ENCODE measurements around the gene CREB5.

The CREB5 gene

GRCh38 chr7:28647076-28647421 lies 234.7 kb downstream of the CREB5 start:
- no peak for TF ChIP-seq ZNF8 (CRISPR knock-in tag; IDR thresholded peaks at IDR 0.05)
- no peak for TF ChIP-seq TOX (CRISPR knock-in tag; IDR thresholded peaks at IDR 0.05; ENCODE audit: borderline replicate concordance)
- ATAC-seq, result no peak

GRCh38 chr7:28649189-28649588 lies 236.9 kb downstream of the CREB5 start:
- TF ChIP-seq ZFP30 (CRISPR knock-in tag; IDR thresholded peaks at IDR 0.05) (no peak), CSRNP3 (CRISPR knock-in tag; IDR thresholded peaks at IDR 0.05) (no peak), PATZ1 (CRISPR knock-in tag; IDR thresholded peaks at IDR 0.05; ENCODE audit: borderline replicate concordance) (no peak), ZNF8 (CRISPR knock-in tag; IDR thresholded peaks at IDR 0.05) (no peak), ZFP3 (CRISPR knock-in tag; IDR thresholded peaks at IDR 0.05) (no peak), RARB (CRISPR knock-in tag; IDR thresholded peaks at IDR 0.05) (no peak), ZC3H10 (CRISPR knock-in tag; IDR thresholded peaks at IDR 0.05) (no peak), CSDC2 (CRISPR knock-in tag; IDR thresholded peaks at IDR 0.05) (no peak), ZNF70 (CRISPR knock-in tag; IDR thresholded peaks at IDR 0.05) (no peak), ISL1 (CRISPR knock-in tag; IDR thresholded peaks at IDR 0.05) (no peak), TOX (CRISPR knock-in tag; IDR thresholded peaks at IDR 0.05; ENCODE audit: borderline replicate concordance) (no peak), BACH2 (CRISPR knock-in tag; IDR thresholded peaks at IDR 0.05; ENCODE audit: borderline replicate concordance) (no peak), GLIS3 (CRISPR knock-in tag; IDR thresholded peaks at IDR 0.05) (no peak), TCF4 (CRISPR knock-in tag; IDR thresholded peaks at IDR 0.05; ENCODE audit: borderline replicate concordance) (no peak), ESRRG (CRISPR knock-in tag; IDR thresholded peaks at IDR 0.05) (no peak), ZNF565 (CRISPR knock-in tag; conservative IDR thresholded peaks at IDR 0.05; ENCODE audit: low read depth) (no peak), SNAI2 (CRISPR knock-in tag; IDR thresholded peaks at IDR 0.05) (no peak), ARNTL (CRISPR knock-in tag; IDR thresholded peaks at IDR 0.05; ENCODE audit: borderline replicate concordance, low read depth) (no peak)
- TF ChIP-seq, protein P1, sequence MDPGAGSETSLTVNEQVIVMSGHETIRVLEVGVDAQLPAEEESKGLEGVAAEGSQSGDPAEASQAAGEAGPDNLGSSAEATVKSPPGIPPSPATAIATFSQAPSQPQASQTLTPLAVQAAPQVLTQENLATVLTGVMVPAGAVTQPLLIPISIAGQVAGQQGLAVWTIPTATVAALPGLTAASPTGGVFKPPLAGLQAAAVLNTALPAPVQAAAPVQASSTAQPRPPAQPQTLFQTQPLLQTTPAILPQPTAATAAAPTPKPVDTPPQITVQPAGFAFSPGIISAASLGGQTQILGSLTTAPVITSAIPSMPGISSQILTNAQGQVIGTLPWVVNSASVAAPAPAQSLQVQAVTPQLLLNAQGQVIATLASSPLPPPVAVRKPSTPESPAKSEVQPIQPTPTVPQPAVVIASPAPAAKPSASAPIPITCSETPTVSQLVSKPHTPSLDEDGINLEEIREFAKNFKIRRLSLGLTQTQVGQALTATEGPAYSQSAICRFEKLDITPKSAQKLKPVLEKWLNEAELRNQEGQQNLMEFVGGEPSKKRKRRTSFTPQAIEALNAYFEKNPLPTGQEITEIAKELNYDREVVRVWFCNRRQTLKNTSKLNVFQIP (CRISPR knock-in tag; IDR thresholded peaks at IDR 0.05; ENCODE audit: borderline replicate concordance, low read depth), result no peak
- no peak for ATAC-seq

DNA sequence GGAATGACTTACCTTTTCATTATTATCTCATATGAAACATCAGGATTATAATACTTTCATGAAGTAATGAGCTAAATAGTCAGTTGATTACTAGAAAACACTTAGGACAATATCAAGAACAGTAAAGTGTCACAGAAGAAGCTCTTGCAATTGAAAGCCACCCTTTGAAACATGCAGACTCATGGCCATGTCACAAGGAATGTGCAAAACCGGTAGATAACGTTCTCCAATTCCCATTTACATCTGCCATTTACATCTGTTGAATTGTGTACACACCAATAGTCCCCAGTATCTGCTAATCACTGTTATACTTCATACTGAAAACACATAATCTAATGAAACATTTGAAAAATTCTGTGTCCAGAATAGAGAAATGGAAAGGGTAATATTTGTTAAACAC lies 237.5 kb downstream of the CREB5 start:
- ATAC-seq, result no peak
- TF ChIP-seq PPARA (CRISPR knock-in tag; IDR thresholded peaks at IDR 0.05; ENCODE audit: borderline replicate concordance), result no peak
- TF ChIP-seq CREB5 (CRISPR knock-in tag; IDR thresholded peaks at IDR 0.05; ENCODE audit: low read depth), result no peak
- no peak for TF ChIP-seq ISL1 (CRISPR knock-in tag; IDR thresholded peaks at IDR 0.05)
- TF ChIP-seq BACH2 (CRISPR knock-in tag; IDR thresholded peaks at IDR 0.05; ENCODE audit: borderline replicate concordance), result no peak
- no peak for TF ChIP-seq TOX (CRISPR knock-in tag; IDR thresholded peaks at IDR 0.05; ENCODE audit: borderline replicate concordance)
- TF ChIP-seq CSDC2 (CRISPR knock-in tag; IDR thresholded peaks at IDR 0.05), result no peak
- no peak for TF ChIP-seq ESRRG (CRISPR knock-in tag; IDR thresholded peaks at IDR 0.05)
- no peak for TF ChIP-seq CSRNP3 (CRISPR knock-in tag; IDR thresholded peaks at IDR 0.05)
- TF ChIP-seq GLIS3 (CRISPR knock-in tag; IDR thresholded peaks at IDR 0.05), result no peak
- TF ChIP-seq, protein P1 (CRISPR knock-in tag; IDR thresholded peaks at IDR 0.05; ENCODE audit: borderline replicate concordance, low read depth), result no peak
- no peak for TF ChIP-seq PATZ1 (CRISPR knock-in tag; IDR thresholded peaks at IDR 0.05; ENCODE audit: borderline replicate concordance)
- no peak for TF ChIP-seq ZC3H10 (CRISPR knock-in tag; IDR thresholded peaks at IDR 0.05)
- no peak for TF ChIP-seq ZFP3 (CRISPR knock-in tag; IDR thresholded peaks at IDR 0.05)
- TF ChIP-seq, protein P2, sequence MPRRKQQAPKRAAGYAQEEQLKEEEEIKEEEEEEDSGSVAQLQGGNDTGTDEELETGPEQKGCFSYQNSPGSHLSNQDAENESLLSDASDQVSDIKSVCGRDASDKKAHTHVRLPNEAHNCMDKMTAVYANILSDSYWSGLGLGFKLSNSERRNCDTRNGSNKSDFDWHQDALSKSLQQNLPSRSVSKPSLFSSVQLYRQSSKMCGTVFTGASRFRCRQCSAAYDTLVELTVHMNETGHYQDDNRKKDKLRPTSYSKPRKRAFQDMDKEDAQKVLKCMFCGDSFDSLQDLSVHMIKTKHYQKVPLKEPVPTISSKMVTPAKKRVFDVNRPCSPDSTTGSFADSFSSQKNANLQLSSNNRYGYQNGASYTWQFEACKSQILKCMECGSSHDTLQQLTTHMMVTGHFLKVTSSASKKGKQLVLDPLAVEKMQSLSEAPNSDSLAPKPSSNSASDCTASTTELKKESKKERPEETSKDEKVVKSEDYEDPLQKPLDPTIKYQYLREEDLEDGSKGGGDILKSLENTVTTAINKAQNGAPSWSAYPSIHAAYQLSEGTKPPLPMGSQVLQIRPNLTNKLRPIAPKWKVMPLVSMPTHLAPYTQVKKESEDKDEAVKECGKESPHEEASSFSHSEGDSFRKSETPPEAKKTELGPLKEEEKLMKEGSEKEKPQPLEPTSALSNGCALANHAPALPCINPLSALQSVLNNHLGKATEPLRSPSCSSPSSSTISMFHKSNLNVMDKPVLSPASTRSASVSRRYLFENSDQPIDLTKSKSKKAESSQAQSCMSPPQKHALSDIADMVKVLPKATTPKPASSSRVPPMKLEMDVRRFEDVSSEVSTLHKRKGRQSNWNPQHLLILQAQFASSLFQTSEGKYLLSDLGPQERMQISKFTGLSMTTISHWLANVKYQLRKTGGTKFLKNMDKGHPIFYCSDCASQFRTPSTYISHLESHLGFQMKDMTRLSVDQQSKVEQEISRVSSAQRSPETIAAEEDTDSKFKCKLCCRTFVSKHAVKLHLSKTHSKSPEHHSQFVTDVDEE (CRISPR knock-in tag; IDR thresholded peaks at IDR 0.05), result no peak

All from SK-N-SH treated with all-trans-retinoic acid at 6 μM for 48 hours (cell line).